IMR-90 (cell line): ENCODE results near the gene OR52W1. TPM values are rescaled to one million over a fixed set of nuclear protein-coding genes. Genes with fewer than 3 reads are reported as not detected.

Experiments
- ATAC-seq: fragments of 200-7000 bp; cut with Tn5 transposase; 2 replicates; pipeline ENCODE4 v1.9.1; 2020; ENCODE audit warnings: low read depth, mild to moderate bottlenecking, moderate library complexity
- BruUV-seq: library from RNA; stranded (reverse); fragments of 400-500 nt; replicated peaks from 2 replicates; lab custom pipeline; 2021; lab: Mats Ljungman, UMichigan
- CTCF ChIA-PET: fragments of 300-600 bp; formaldehyde crosslinking; extraction: SDS; loops from one replicate; lab custom pipeline; 2021; ENCODE audit warnings: antibody characterized with exemption; lab: Yijun Ruan, JAX
- POLR2A ChIA-PET: fragments of 300-600 bp; sonication (Branson Sonifier 250); formaldehyde crosslinking; loops from one replicate; lab custom pipeline; 2022; ENCODE audit warnings: antibody characterized with exemption; ENCODE audit not compliant: unreplicated experiment; lab: Charles Lee
- DNase-seq: peaks from one replicate; pipeline ENCODE4 v3.0.0; 2013
- H2AFZ ChIP-seq: replicated peaks from 2 replicates; pipeline ENCODE3; 2013; ENCODE audit warnings: low read length, mild to moderate bottlenecking; ENCODE audit not compliant: poor library complexity
- H2AK5ac ChIP-seq: 2 replicates; pipeline ENCODE4 v1.6.1; 2013; ENCODE audit warnings: low read depth, low read length, inconsistent platforms
- H2AK9ac ChIP-seq: replicated peaks from 2 replicates; pipeline ENCODE3; 2013; ENCODE audit warnings: mild to moderate bottlenecking, low read depth, low read length, moderate library complexity; ENCODE audit not compliant: poor library complexity
- H2BK120ac ChIP-seq: 2 replicates; pipeline ENCODE4 v1.6.1; 2013; ENCODE audit warnings: low read depth, low read length, inconsistent platforms
- H2BK15ac ChIP-seq: 3 replicates; pipeline ENCODE4 v1.6.1; 2013; ENCODE audit warnings: low read depth, low read length, inconsistent platforms
- H2BK20ac ChIP-seq: 2 replicates; pipeline ENCODE4 v1.6.1; 2013; ENCODE audit warnings: low read depth, mild to moderate bottlenecking, inconsistent platforms, low read length, moderate library complexity
- H2BK5ac ChIP-seq: 2 replicates; pipeline ENCODE4 v1.6.1; 2013; ENCODE audit warnings: mild to moderate bottlenecking, low read depth, low read length, inconsistent platforms; ENCODE audit not compliant: poor library complexity, severe bottlenecking
- H3K14ac ChIP-seq: replicated peaks from 2 replicates; pipeline ENCODE4 v1.6.1; 2013; ENCODE audit warnings: low read depth, low read length, inconsistent platforms
- H3K18ac ChIP-seq: 2 replicates; pipeline ENCODE4 v1.6.1; 2013; ENCODE audit warnings: low read depth, low read length, control low read depth
- H3K23ac ChIP-seq: 2 replicates; pipeline ENCODE4 v1.6.1; 2013; ENCODE audit warnings: low read depth, low read length, inconsistent platforms
- H3K27ac ChIP-seq: 2 replicates; pipeline ENCODE4 v1.5.1; 2013; ENCODE audit warnings: mild to moderate bottlenecking, control low read depth, low read length; ENCODE audit not compliant: insufficient read depth
- H3K27me3 ChIP-seq: 2 replicates; pipeline ENCODE4 v1.6.1; 2013; ENCODE audit warnings: low read length; ENCODE audit not compliant: control insufficient read depth, insufficient read depth
- H3K36me3 ChIP-seq: 2 replicates; pipeline ENCODE4 v1.6.1; 2013; ENCODE audit warnings: low read length, mixed read lengths; ENCODE audit not compliant: control insufficient read depth, insufficient read depth
- H3K4ac ChIP-seq: 2 replicates; pipeline ENCODE4 v1.6.1; 2013; ENCODE audit warnings: low read depth, low read length, inconsistent platforms
- H3K4me1 ChIP-seq: 2 replicates; pipeline ENCODE4 v1.6.1; 2013; ENCODE audit warnings: low read length, mixed read lengths; ENCODE audit not compliant: control insufficient read depth, insufficient read depth
- H3K4me2 ChIP-seq: 2 replicates; pipeline ENCODE4 v1.6.1; 2013; ENCODE audit warnings: low read depth, mild to moderate bottlenecking, control low read depth, low read length, moderate library complexity
- H3K4me3 ChIP-seq: 2 replicates; pipeline ENCODE4 v1.5.1; 2013; ENCODE audit warnings: low read depth, mild to moderate bottlenecking, control low read depth, low read length, moderate library complexity; ENCODE audit not compliant: insufficient read depth
- H3K56ac ChIP-seq: 2 replicates; pipeline ENCODE4 v1.6.1; 2013; ENCODE audit warnings: low read length, inconsistent platforms; ENCODE audit not compliant: insufficient read depth; ENCODE audit errors: extremely low read depth
- H3K79me1 ChIP-seq, 2 experiments: 2 replicates each; pipeline ENCODE4 v1.6.1; 2013; ENCODE audit warnings: low read length in 2 of 2, inconsistent platforms in 1 of 2, low read depth in 1 of 2
- H3K9ac ChIP-seq: 2 replicates; pipeline ENCODE4 v1.6.1; 2013; ENCODE audit warnings: low read depth, low read length, control low read depth
- H3K9me1 ChIP-seq: 2 replicates; pipeline ENCODE4 v1.6.1; 2013; ENCODE audit warnings: low read length, inconsistent platforms; ENCODE audit not compliant: insufficient read depth
- H3K9me3 ChIP-seq: 2 replicates; pipeline ENCODE4 v1.6.1; 2013; ENCODE audit warnings: low read length; ENCODE audit not compliant: control insufficient read depth, insufficient read depth
- H4K20me1 ChIP-seq: 2 replicates; pipeline ENCODE4 v1.6.1; 2013; ENCODE audit warnings: low read length, inconsistent platforms; ENCODE audit not compliant: insufficient read depth
- H4K5ac ChIP-seq: 2 replicates; pipeline ENCODE4 v1.6.1; 2013; ENCODE audit warnings: mild to moderate bottlenecking, low read depth, low read length, control low read depth
- H4K8ac ChIP-seq, 2 experiments: 2 replicates each; pipeline ENCODE4 v1.6.1; 2013; ENCODE audit warnings: low read depth in 2 of 2, low read length in 2 of 2, control low read depth in 1 of 2, inconsistent platforms in 1 of 2
- H4K91ac ChIP-seq: 2 replicates; pipeline ENCODE4 v1.6.1; 2013; ENCODE audit warnings: low read depth, low read length, inconsistent platforms; ENCODE audit not compliant: insufficient read depth
- BHLHE40 ChIP-seq: fragments of 150-350 bp; IDR thresholded peaks from 2 replicates; pipeline ENCODE4 v1.6.1; 2016; ENCODE audit warnings: mild to moderate bottlenecking, low read depth, low read length
- MAFK ChIP-seq: IDR thresholded peaks from 2 replicates; pipeline ENCODE4 v1.6.1; 2012; ENCODE audit warnings: low read depth, low read length, improper control_type of control experiment
- MAZ ChIP-seq: IDR thresholded peaks from 2 replicates; pipeline ENCODE4 v1.6.1; 2012; ENCODE audit warnings: low read depth, mild to moderate bottlenecking, low read length, improper control_type of control experiment, moderate library complexity, borderline replicate concordance
- NFE2L2 ChIP-seq: fragments of 150-350 bp; IDR thresholded peaks from 2 replicates; pipeline ENCODE4 v1.6.1; 2016; ENCODE audit warnings: low read depth, mild to moderate bottlenecking, low read length
- RCOR1 ChIP-seq: IDR thresholded peaks from 2 replicates; pipeline ENCODE4 v1.6.1; 2012; ENCODE audit warnings: mild to moderate bottlenecking, low read length, improper control_type of control experiment; ENCODE audit not compliant: insufficient replicate concordance
- SMC3 ChIP-seq: fragments of 150-350 bp; IDR thresholded peaks from 2 replicates; pipeline ENCODE4 v1.6.1; 2016; ENCODE audit warnings: low read depth, mild to moderate bottlenecking, antibody characterized with exemption, low read length, moderate library complexity
- WGBS, 2 experiments: methylation state at CpG; one replicate each; pipeline versions ENCODE4 v1.1.5 to v1.1.7; 2013; ENCODE audit warnings: missing lambda C conversion rate in 2 of 2; ENCODE audit not compliant: insufficient read length in 1 of 2; ENCODE audit errors: extremely low coverage in 2 of 2; 5-methylcytosine and 5-hydroxymethylcytosine counted together
- dilution Hi-C: fragments of 300-500 bp; cut with HindIII; formaldehyde crosslinking; loops from one replicate; pipeline ENCODE4 v1.14.3; 2018; ENCODE audit warnings: low sequenced_read_pairs; ENCODE audit not compliant: unreplicated experiment
- in situ Hi-C: fragments of 300-500 bp; cut with MboI; formaldehyde crosslinking; loops from 3 replicates; pipeline ENCODE4 v1.14.3; 2019; ENCODE audit warnings: low sequenced_read_pairs, inconsistent platforms, mixed read lengths
- intact Hi-C: fragments of 100-400 bp; cut with micrococcal nuclease; formaldehyde crosslinking; loops from 2 replicates; pipeline ENCODE4 v1.10.0; 2022
- polyA plus RNA-seq, 3 experiments: library from polyadenylated mRNA; depleted of rRNA; stranded (reverse); fragments of >200 nt; gene quantifications; 2 replicates each; pipeline ENCODE4 v1.2.3, GENCODE V29; 2012; ENCODE audit warnings: low replicate concordance in 1 of 3
- total RNA-seq: library from RNA; depleted of rRNA; stranded (reverse); fragments of >200 nt; gene quantifications from 2 replicates; pipeline ENCODE4 v1.2.3, GENCODE V29; 2012

The OR52W1 gene
- total and polyA plus RNA-seq, 2 of the 4 experiments (the other 2 are of a cell fraction): not detected

DNA sequence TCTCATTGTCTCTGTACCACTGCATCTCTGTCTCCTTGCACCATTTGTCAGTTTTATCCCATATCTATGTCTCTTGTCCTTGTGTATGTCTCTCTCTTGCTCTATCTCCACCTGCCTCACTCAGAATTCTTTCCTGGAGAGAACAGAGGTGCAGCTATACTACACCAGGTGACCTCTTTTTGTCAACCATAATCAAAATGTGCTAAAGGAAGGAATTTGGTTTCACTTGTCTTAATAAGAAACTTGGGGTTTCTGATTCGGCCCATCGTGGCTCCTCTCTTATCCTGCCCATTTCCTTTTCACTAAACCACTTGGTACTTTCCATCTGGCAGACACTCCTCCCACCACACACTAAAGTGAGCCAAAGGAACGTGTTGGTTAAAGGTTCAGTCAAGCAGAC, 4.3 kb downstream of the OR52W1 start:
- no peak overlapping the region for H2BK120ac ChIP-seq
- no peaks in the 10 kb centered on the region for H4K20me1 ChIP-seq
- no peak overlapping the region for H3K56ac ChIP-seq
- H4K91ac ChIP-seq: no peak overlapping the region
- no peak overlapping the region for H3K14ac ChIP-seq
- no peak overlapping the region for H4K8ac ChIP-seq
- no peaks in the 10 kb centered on the region for H3K4me1 ChIP-seq
- BruUV-seq: no TSS peak
- no peak overlapping the region for H2BK5ac ChIP-seq
- ChIA-PET CTCF (no interaction called here), POLR2A (no interaction called here)
- no peaks in the 10 kb centered on the region for H3K9me3 ChIP-seq
- no peak overlapping the region for H2AK5ac ChIP-seq
- intact Hi-C loops (no loop called here), in situ Hi-C loops (no loop called here), dilution Hi-C loops (no loop called here)
- no peak overlapping the region for H3K9ac ChIP-seq
- no peak overlapping the region for H3K18ac ChIP-seq
- H3K9me1 ChIP-seq: no peaks in the 10 kb centered on the region
- H4K5ac ChIP-seq: no peak overlapping the region
- TF ChIP-seq RCOR1 (no peak), BHLHE40 (no peak), MAZ (no peak), MAFK (no peak), NFE2L2 (no peak), SMC3 (no peak)
- DNase-seq (no peak), ATAC-seq (no peak)
- no peak overlapping the region for H3K4me2 ChIP-seq
- WGBS, 2 experiments: no CpG with 5 or more reads among the region's 3 CpGs
- no peaks in the 10 kb centered on the region for H3K79me1 ChIP-seq
- no peak overlapping the region for H3K4ac ChIP-seq
- no peak overlapping the region for H2BK15ac ChIP-seq
- no peak overlapping the region for H3K27ac ChIP-seq
- H2AK9ac ChIP-seq: no peak overlapping the region
- no peaks in the 10 kb centered on the region for H3K27me3 ChIP-seq
- H3K36me3 ChIP-seq: peaks cover 6% of the 10 kb centered on the region
- H2BK20ac ChIP-seq: no peak overlapping the region
- no peak overlapping the region for H2AFZ ChIP-seq
- no peak overlapping the region for H3K4me3 ChIP-seq
- H3K23ac ChIP-seq: no peak overlapping the region
